ACHN (cell line): Measurements from ENCODE around the gene SAMD14.

ENCODE experiments used
- DNase-seq: peaks from one replicate; pipeline ENCODE4 v3.0.0-alpha.2; 2015
- in situ Hi-C: cut with HindIII; loops from 2 replicates; pipeline ENCODE4 v1.10.0; 2017; ENCODE audit warnings: low sequenced_read_pairs, low pct_ligation_motif_present, low pct_unique_long_range_greater_than_20kb

SAMD14 gene

GRCh38 chr17:50166518-50167181 lies 36.7 kb upstream of the SAMD14 start:
- DNase-seq = no peak
- in situ Hi-C loops = no loop called here

GRCh38 chr17:50165867-50166517 lies 36.0 kb upstream of the SAMD14 start, which contains the start of gene SGCA:
SGCA (plus strand) TSS chr17:50166005; CDS start chr17:50166041, 36 bp downstream.
- no peak for DNase-seq
- in situ Hi-C loops = no loop called here

- no peak for DNase-seq
- in situ Hi-C loops = no loop called here
Measured at GRCh38 chr17:50165466-50165865, 35.5 kb upstream of the SAMD14 start.

GRCh38 chr17:50165066-50165465 lies 35.1 kb upstream of the SAMD14 start:
- DNase-seq = no peak
- in situ Hi-C loops = no loop called here

GRCh38 chr17:50164697-50164988 lies 34.7 kb upstream of the SAMD14 start:
- in situ Hi-C loops = no loop called here
- DNase-seq = no peak

GRCh38 chr17:50163843-50164696 lies 34.1 kb upstream of the SAMD14 start:
- no peak for DNase-seq
- in situ Hi-C loops = no loop called here

- no peak for DNase-seq
- in situ Hi-C loops = no loop called here
Measured at GRCh38 chr17:50162466-50163254, 32.7 kb upstream of the SAMD14 start.

- DNase-seq = no peak
- in situ Hi-C loops = no loop called here
Measured at GRCh38 chr17:50161911-50162288, 31.9 kb upstream of the SAMD14 start.

- peak; percentile 88 for DNase-seq
- in situ Hi-C loops = no loop called here
Measured at GRCh38 chr17:50161023-50161910, 31.3 kb upstream of the SAMD14 start.

GRCh38 chr17:50157891-50158290 lies 27.9 kb upstream of the SAMD14 start:
- DNase-seq = no peak
- in situ Hi-C loops = no loop called here

GRCh38 chr17:50155115-50155819 lies 25.3 kb upstream of the SAMD14 start:
- no peak for DNase-seq
- in situ Hi-C loops = no loop called here

- DNase-seq = no peak
- in situ Hi-C loops = no loop called here
Measured at GRCh38 chr17:50154604-50155003, 24.6 kb upstream of the SAMD14 start.

GRCh38 chr17:50153650-50154575 lies 24.0 kb upstream of the SAMD14 start:
- in situ Hi-C loops = no loop called here
- no peak for DNase-seq

GRCh38 chr17:50152736-50153135 lies 22.8 kb upstream of the SAMD14 start:
- in situ Hi-C loops = no loop called here

GRCh38 chr17:50151937-50152547 lies 22.1 kb upstream of the SAMD14 start:
- in situ Hi-C loops = no loop called here
- peak; percentile 90 for DNase-seq

More at GRCh38 chr17:50152736-50153135, 22.8 kb upstream of the SAMD14 start:
- no peak for DNase-seq
